HEK293T (cell line): ENCODE results near the gene RAC2.

ENCODE experiments used
- CTCF ChIA-PET: fragments of 350-600 bp; formaldehyde crosslinking; extraction: SDS; loops from one replicate; lab custom pipeline; 2021; ENCODE audit warnings: antibody characterized with exemption, inconsistent platforms; lab: Yijun Ruan, JAX
- POLR2A ChIA-PET: fragments of 350-600 bp; formaldehyde crosslinking; extraction: SDS; loops from one replicate; lab custom pipeline; 2020; ENCODE audit warnings: antibody characterized with exemption, inconsistent platforms; lab: Yijun Ruan, JAX
- DNase-seq: peaks from one replicate; pipeline ENCODE4 v3.0.0; 2012; ENCODE audit warnings: mixed read lengths; ENCODE audit errors: extremely low spot score
- ARNT ChIP-seq: fragments of 450-650 bp; IDR thresholded peaks from 2 replicates; pipeline ENCODE4 v1.6.1; 2017; ENCODE audit warnings: mild to moderate bottlenecking
- BHLHE40 ChIP-seq: fragments of 450-650 bp; IDR thresholded peaks from 2 replicates; pipeline ENCODE4 v1.6.1; 2016; ENCODE audit warnings: mild to moderate bottlenecking, moderate library complexity, borderline replicate concordance
- CTBP1 ChIP-seq: fragments of 450-650 bp; IDR thresholded peaks from 2 replicates; pipeline ENCODE4 v1.6.1; 2016; ENCODE audit warnings: borderline replicate concordance
- ELF4 ChIP-seq: fragments of 450-650 bp; IDR thresholded peaks from 2 replicates; pipeline ENCODE4 v1.6.1; 2017; ENCODE audit warnings: antibody characterized with exemption
- FOXA1 ChIP-seq: fragments of 450-650 bp; IDR thresholded peaks from 2 replicates; pipeline ENCODE4 v1.6.1; 2016; ENCODE audit warnings: mild to moderate bottlenecking
- FOXK2 ChIP-seq: fragments of 450-650 bp; IDR thresholded peaks from 2 replicates; pipeline ENCODE4 v1.6.1; 2016; ENCODE audit warnings: mild to moderate bottlenecking
- FOXM1 ChIP-seq: fragments of 450-650 bp; IDR thresholded peaks from 2 replicates; pipeline ENCODE4 v1.6.1; 2017; ENCODE audit warnings: mild to moderate bottlenecking, borderline replicate concordance
- HDGF ChIP-seq: fragments of 450-650 bp; IDR thresholded peaks from 2 replicates; pipeline ENCODE4 v1.6.1; 2017; ENCODE audit warnings: antibody characterized with exemption, borderline replicate concordance
- L3MBTL2 ChIP-seq: fragments of 450-650 bp; conservative IDR thresholded peaks from 2 replicates; pipeline ENCODE4 v1.6.1; 2016; ENCODE audit warnings: mild to moderate bottlenecking
- LEF1 ChIP-seq: fragments of 450-650 bp; IDR thresholded peaks from 2 replicates; pipeline ENCODE4 v1.6.1; 2017; ENCODE audit warnings: mild to moderate bottlenecking, borderline replicate concordance
- NFRKB ChIP-seq: fragments of 450-650 bp; IDR thresholded peaks from 2 replicates; pipeline ENCODE4 v1.6.1; 2016; ENCODE audit warnings: mild to moderate bottlenecking, moderate library complexity
- SP1 ChIP-seq: fragments of 450-650 bp; IDR thresholded peaks from 2 replicates; pipeline ENCODE4 v1.6.1; 2017
- SUZ12 ChIP-seq: fragments of 450-650 bp; IDR thresholded peaks from 2 replicates; pipeline ENCODE4 v1.6.1; 2016; ENCODE audit warnings: mild to moderate bottlenecking
- ZNF384 ChIP-seq: fragments of 450-650 bp; IDR thresholded peaks from 2 replicates; pipeline ENCODE4 v1.6.1; 2016
- TF ChIP-seq, protein P1 (sequence below): fragments of 450-650 bp; IDR thresholded peaks from 2 replicates; pipeline ENCODE4 v1.6.1; 2016

The RAC2 gene

DNA sequence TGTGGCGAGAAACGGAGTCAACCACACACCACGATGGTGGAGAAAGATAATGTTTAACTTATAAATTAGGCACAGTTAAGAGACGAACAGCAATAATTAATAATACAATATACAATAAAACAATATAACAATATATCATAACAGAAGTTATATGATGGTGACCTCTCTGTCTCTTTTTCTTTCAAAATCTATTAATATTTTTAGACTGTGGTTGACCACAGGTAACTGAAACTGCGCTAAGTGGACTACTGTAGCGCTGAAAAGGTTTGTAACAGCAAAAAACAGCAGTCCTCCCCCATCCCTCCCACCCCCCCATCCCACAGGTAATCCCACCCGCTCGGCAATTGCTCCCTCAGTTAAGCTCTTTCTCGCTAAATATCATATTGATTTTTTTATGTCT, 28.2 kb downstream of the RAC2 start:
- CTCF ChIA-PET: interaction anchor here (1.1 kb wide), 1 partner anchor 16 kb away, joined by 3 read pairs; no protein-coding TSS in a partner anchor
- POLR2A ChIA-PET: interaction anchor here (0.6 kb wide), 1 partner anchor 43 kb away, joined by 3 read pairs; no protein-coding TSS in a partner anchor
- TF ChIP-seq FOXK2 (no peak), SP1 (no peak), SUZ12 (no peak), L3MBTL2 (no peak), ELF4 (no peak), NFRKB (no peak), LEF1 (no peak)
- TF ChIP-seq, protein P1, sequence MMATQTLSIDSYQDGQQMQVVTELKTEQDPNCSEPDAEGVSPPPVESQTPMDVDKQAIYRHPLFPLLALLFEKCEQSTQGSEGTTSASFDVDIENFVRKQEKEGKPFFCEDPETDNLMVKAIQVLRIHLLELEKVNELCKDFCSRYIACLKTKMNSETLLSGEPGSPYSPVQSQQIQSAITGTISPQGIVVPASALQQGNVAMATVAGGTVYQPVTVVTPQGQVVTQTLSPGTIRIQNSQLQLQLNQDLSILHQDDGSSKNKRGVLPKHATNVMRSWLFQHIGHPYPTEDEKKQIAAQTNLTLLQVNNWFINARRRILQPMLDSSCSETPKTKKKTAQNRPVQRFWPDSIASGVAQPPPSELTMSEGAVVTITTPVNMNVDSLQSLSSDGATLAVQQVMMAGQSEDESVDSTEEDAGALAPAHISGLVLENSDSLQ: no peak
- DNase-seq: no peak

DNA sequence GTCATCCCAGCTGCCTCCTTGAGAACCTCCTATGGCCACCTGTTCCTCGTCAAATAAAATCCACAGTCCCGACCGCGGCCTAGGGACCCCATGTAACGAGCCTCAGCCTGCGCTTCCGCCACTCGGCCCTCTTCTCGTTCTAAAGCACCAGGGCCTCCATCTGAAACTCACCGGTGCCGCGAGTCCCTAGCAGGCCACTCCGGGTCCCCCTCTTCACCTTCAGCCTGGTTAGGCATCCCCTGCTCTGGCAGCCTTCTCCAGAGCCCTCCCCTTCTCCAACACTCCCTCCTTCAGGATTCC, 29.4 kb downstream of the RAC2 start:
- ChIA-PET CTCF (no interaction called here), POLR2A (no interaction called here)
- TF ChIP-seq SP1 (no peak), FOXK2 (no peak), ZNF384 (no peak), FOXA1 (no peak), CTBP1 (no peak)
- TF ChIP-seq, protein P1: no peak
- DNase-seq: no peak

DNA sequence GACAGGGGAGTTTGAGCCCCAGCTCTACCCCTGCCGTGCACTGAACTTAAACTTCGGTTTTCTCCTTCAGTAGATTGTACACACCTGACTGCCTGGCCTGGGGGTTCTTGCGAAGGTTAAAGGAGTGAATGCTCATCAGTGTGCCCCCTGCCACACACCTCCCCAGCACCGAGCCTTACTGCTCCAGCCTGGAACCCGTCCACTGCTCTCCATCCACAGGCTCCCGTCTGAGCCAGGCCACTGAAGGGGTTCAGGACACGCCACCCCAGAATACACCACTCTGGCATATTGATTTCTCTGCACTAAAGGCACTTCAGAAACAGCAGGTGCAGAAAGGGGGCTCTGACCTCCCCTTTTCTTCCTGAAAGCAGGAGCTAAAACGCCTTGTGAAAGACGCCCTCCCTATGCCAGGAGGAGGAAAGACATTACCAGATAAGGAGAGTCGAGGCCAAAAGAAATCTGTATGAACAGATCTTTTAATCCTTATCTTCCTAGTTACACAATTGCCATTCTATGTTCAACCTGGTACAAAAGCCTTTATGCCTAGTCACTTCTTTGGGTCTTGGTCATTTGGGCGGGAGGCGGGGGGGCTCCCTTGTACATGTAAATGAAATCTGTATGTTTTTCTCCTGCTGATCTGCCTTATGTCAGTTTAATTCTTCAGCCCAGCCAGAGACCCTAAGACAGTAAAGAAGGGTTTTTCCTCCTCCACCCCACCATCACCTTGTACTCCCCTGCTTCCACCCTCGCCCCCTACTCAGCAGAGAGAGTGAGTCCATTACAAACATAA, 29.9 kb downstream of the RAC2 start:
- ChIA-PET POLR2A (interaction anchor here (1.0 kb wide), 1 partner anchor 15 kb away, joined by 4 read pairs; no protein-coding TSS in a partner anchor), CTCF (no interaction called here)
- DNase-seq: no peak
- TF ChIP-seq CTBP1 (no peak), SP1 (no peak)

DNA sequence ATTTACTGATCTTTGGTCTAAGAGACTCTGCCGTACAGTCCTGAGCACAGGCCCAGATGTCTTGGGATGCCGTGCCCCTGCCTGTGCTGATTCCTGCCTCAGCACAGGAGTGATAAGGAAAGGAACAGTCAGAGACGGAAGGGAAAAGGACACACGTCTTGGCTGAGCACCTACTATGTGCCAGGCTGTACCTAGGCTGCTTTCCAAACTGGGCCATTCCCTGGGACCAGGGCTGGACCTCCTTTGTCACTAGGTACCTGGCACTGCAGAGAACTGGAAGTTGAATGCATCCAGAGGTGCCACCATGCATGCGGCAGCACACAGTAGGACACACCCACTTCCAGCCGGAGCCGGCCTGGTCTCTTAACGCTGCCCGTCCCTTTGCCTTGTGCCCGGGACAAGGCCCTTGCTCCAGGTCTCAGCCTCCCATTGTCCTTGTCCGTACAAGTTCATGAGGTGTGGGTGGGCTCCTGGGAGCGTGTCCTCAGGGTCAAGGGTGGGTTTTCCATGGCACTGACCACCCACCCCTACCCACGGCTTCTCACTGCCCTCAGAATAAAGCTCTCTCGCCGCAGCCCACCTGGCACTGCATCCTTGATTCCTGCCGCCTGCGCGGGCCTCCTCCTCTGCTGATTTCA, 30.7 kb downstream of the RAC2 start:
- DNase-seq: no peak
- TF ChIP-seq HDGF (no peak), ZNF384 (no peak), SUZ12 (no peak), BHLHE40 (no peak)
- POLR2A ChIA-PET: interaction anchor here (1.0 kb wide), 1 partner anchor 14 kb away, joined by 4 read pairs; no protein-coding TSS in a partner anchor
- CTCF ChIA-PET: no interaction called here

DNA sequence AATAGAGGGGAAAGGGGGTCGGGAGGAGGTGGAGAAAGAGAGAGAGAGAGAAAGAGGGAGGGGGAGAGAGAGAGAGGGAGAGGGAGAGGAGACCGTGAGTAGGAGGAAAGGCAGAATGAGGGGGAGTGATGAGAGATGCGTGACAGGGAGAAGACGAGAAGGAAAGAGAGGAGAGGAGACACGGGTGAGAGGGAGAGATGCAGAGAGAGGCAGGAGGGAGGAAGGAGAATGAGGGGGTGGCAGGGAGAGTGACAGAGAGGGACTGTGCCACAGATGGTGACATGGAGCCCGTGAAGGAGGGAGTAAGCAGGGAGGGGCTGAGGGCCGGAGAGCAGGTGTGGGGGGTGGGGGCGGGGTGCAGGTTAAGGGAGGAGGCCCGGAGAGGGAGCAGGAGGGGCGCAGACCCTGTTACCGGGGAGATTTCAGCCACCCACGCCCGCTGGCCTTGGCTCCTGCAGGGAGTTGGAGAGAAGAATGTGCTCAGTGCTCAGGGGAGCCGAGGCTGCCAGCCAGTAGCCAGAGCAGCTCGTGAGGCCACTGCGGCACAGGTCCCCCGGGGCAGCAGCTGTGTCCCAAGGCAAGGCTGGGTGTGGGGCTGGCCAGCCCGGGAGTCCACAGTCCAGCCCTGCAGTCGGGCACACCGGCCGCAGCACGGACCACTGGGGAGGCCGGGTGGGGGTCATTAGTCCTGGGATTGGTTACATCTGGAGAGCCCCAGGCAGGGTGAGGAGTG, 31.7 kb downstream of the RAC2 start, which contains the start of gene SSTR3:
Gene SSTR3, minus strand, starts transcription at position 304 of the 733 bp plus-strand sequence. CDS start 4,674 bp downstream, outside the sequence.
- no peak for DNase-seq
- ChIA-PET POLR2A (no interaction called here), CTCF (no interaction called here)

DNA sequence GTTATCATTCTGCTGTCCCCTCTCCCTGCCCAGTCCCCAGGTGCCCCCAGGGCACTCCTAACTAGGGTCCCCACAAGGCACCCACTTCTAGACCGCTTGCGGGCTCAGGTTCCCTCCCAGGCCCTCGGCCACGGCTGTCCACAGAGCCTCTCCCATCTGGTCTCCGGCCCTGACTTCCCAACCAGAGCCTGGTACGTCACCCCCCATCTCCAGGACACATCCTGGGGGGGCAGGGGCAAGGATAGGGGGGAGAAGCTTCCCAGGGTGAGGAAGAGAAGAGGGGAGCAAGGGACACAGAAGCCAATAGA, 32.2 kb downstream of the RAC2 start:
- ChIA-PET POLR2A (no interaction called here), CTCF (interaction anchor here (4.2 kb wide), 1 partner anchor 12 kb away, joined by 11 read pairs; no protein-coding TSS in a partner anchor)
- no peak for DNase-seq
- no peak for TF ChIP-seq FOXA1
- no peak for TF ChIP-seq SP1
- TF ChIP-seq SUZ12: no peak
- TF ChIP-seq ARNT: no peak
- TF ChIP-seq FOXM1: no peak
- TF ChIP-seq HDGF: no peak
- no peak for TF ChIP-seq L3MBTL2

More for the DNA sequence above, 31.7 kb downstream of the RAC2 start, which contains the start of gene SSTR3:
- no peak for TF ChIP-seq FOXK2
- no peak for TF ChIP-seq CTBP1
- TF ChIP-seq L3MBTL2: no peak
- no peak for TF ChIP-seq ELF4
- TF ChIP-seq SUZ12: no peak
- no peak for TF ChIP-seq HDGF
- no peak for TF ChIP-seq BHLHE40
- TF ChIP-seq FOXM1: no peak
- no peak for TF ChIP-seq FOXA1
- no peak for TF ChIP-seq LEF1
- TF ChIP-seq ZNF384: no peak
- no peak for TF ChIP-seq ARNT
- no peak for TF ChIP-seq SP1
